ENCODE data around the gene TULP4.

Gene TULP4

DNA sequence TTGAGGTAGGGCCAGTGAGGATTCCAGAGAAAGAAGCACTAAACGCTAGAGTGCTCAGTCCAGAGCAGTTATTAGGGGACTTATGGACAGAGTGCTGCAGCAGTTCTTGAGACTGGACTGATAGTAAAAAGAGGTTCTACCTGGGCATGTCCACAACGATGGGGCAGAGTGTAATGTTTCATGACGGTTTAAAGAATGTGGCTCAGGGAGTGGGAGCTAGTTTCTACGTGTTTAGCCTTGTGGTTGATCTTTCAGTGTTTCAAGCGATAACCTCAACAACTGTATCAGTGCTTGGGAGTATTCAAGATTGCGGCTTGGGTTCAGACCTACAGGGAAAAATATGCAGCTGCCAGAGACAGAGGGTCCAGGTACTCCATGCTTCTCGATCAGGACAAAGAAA, 67.1 kb downstream of the TULP4 start:
- TF ChIP-seq, protein P1, sequence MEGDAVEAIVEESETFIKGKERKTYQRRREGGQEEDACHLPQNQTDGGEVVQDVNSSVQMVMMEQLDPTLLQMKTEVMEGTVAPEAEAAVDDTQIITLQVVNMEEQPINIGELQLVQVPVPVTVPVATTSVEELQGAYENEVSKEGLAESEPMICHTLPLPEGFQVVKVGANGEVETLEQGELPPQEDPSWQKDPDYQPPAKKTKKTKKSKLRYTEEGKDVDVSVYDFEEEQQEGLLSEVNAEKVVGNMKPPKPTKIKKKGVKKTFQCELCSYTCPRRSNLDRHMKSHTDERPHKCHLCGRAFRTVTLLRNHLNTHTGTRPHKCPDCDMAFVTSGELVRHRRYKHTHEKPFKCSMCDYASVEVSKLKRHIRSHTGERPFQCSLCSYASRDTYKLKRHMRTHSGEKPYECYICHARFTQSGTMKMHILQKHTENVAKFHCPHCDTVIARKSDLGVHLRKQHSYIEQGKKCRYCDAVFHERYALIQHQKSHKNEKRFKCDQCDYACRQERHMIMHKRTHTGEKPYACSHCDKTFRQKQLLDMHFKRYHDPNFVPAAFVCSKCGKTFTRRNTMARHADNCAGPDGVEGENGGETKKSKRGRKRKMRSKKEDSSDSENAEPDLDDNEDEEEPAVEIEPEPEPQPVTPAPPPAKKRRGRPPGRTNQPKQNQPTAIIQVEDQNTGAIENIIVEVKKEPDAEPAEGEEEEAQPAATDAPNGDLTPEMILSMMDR (conservative IDR thresholded peaks at IDR 0.05; ENCODE audit: low read depth) = no peak
- no peak overlapping the region for H3K27ac ChIP-seq

DNA sequence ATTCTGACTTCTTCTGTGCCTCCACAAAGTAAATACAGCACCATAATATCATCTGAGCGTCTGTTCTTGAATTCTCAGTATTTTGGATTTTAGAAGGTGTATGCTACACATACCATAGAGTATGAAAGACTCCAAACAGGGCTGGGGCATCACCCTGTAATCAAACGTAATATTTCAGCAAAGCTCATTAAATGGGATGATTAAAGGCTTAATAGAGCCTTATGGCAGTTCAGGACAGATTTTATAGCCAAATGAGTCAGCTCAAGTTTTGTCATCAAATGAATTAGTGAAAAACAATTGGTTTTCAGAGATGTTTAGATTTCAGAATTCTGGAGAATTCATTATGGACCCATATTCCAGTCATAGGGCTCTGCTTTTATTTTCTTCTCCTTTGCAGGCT, 68.9 kb downstream of the TULP4 start:
- POLR2A ChIA-PET (ENCODE audit: low non-redundant PET) = no interaction called here
- CTCF ChIA-PET = interaction anchor here (0.8 kb wide), 1 partner anchor 129 kb away, joined by 4 read pairs; no protein-coding TSS in a partner anchor
- TF ChIP-seq, protein P1 (conservative IDR thresholded peaks at IDR 0.05; ENCODE audit: low read depth) = no peak
- H3K27ac ChIP-seq = no peak overlapping the region
- peak; percentile 18 for DNase-seq (ENCODE audit: low spot score)

More for the DNA sequence above, 67.1 kb downstream of the TULP4 start:
- CTCF ChIA-PET = no interaction called here
- DNase-seq (ENCODE audit: low spot score) = no peak
- POLR2A ChIA-PET (ENCODE audit: low non-redundant PET) = no interaction called here

DNA sequence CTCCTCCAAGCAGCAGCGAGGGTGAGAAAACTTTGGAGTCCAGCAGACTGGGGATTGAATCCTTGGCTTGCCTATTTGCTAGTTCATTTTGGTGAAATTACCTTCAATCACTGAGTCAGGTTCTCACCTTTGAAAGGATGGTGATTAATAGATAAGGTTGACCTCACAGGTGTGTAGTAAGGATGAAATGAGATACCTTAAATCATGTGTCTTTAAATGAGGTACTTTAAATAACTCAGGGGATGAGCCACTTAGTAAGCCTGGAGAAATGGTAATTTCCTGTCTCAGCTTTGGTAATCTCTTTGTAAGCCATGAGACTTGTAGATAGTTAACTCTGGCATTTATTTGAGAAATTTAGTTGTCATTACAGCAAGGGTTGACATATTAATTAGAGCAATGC, 70.2 kb downstream of the TULP4 start:
- CTCF ChIA-PET = interaction anchor here (1.0 kb wide), 1 partner anchor 34 kb away, joined by 3 read pairs; no protein-coding TSS in a partner anchor
- DNase-seq (ENCODE audit: low spot score) = no peak
- POLR2A ChIA-PET (ENCODE audit: low non-redundant PET) = no interaction called here
- TF ChIP-seq, protein P1 (conservative IDR thresholded peaks at IDR 0.05; ENCODE audit: low read depth) = no peak
- H3K27ac ChIP-seq = no peak overlapping the region

DNA sequence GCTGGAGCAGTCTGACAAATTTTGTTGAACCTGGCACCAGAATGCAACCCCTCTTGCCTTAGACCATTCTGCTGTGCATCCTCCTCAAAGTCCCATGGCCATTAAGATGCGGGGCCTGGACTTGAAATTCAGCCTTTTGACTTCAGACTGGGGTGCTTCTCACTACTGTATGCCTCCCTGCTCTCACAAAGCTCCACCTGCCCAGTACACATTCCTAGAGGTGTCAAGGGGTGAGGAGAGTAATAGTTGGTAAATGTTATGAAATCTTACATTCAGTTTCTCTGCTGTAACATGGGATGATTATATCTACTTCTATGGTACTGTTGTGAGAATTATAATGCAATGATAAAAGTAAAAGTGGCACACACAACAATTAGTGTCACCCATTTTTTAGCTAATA, 70.8 kb downstream of the TULP4 start:
- DNase-seq (ENCODE audit: low spot score) = no peak
- no peak overlapping the region for H3K27ac ChIP-seq
- TF ChIP-seq, protein P1 (conservative IDR thresholded peaks at IDR 0.05; ENCODE audit: low read depth) = no peak
- CTCF ChIA-PET = no interaction called here
- POLR2A ChIA-PET (ENCODE audit: low non-redundant PET) = no interaction called here

DNA sequence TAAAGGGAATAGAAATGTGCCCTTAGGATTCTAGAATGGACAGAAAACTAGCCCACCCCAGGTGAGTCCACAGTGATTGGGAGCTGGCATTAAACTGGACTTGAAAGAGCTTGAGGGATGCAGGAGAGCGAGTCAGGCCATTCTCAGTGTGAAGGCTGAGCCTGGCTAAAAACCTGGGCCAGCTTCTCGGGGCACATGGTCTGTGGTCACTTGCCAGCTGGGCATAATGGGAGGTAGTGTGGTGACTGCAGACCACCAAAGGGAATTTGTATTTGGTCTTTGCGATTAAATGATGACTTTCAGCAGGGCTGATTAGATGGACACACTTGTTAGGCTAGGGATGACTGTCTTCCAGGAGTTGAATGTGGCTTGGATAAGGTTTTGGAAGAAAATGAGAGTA, 71.3 kb downstream of the TULP4 start:
- TF ChIP-seq, protein P1 (conservative IDR thresholded peaks at IDR 0.05; ENCODE audit: low read depth) = no peak
- DNase-seq (ENCODE audit: low spot score) = no peak
- ChIA-PET POLR2A (ENCODE audit: low non-redundant PET) (no interaction called here), CTCF (no interaction called here)
- no peak overlapping the region for H3K27ac ChIP-seq

DNA sequence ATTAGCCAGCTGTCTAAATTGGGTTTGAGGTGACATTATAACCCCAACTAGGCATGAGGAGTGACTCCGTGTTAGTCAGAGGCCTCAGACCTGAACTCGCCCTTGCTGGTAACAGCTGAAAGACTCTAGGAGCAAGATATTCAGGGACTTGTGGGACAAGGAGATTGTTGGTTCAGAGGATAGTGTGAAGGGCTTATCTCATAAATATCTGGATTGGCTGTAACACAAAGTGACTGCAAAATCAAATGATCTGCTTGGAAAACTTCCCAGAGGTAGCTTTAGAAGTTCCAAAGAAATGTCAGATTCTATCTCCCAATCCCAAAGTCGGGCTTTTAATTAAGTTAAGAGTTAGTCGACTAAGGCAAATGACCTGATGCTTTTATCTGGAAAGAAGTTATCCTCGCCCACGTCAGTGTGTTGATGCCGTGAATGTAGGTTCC, 72.4 kb downstream of the TULP4 start:
- POLR2A ChIA-PET (ENCODE audit: low non-redundant PET) = no interaction called here
- CTCF ChIA-PET = no interaction called here

More for the DNA sequence above, 72.4 kb downstream of the TULP4 start:
- TF ChIP-seq, protein P1 (conservative IDR thresholded peaks at IDR 0.05; ENCODE audit: low read depth) = no peak
- H3K27ac ChIP-seq = no peak overlapping the region
- no peak for DNase-seq (ENCODE audit: low spot score)
